ENCODE data around the gene EIF4G3.
"Not testable (repeated sequence)": the region's sequence is repeated elsewhere in the genome, so short reads cannot be mapped to it uniquely, and the experiment has no call there.

The EIF4G3 gene

GRCh38 chr1:21099034-21099868 lies 77.4 kb downstream of the EIF4G3 start:
- DNase-seq, result no peak

- DNase-seq, result no peak
Observed at GRCh38 chr1:21098186-21098915, 78.3 kb downstream of the EIF4G3 start.

GRCh38 chr1:21097729-21098128 lies 79.0 kb downstream of the EIF4G3 start:
- DNase-seq, result no peak

- DNase-seq, result no peak
Observed at GRCh38 chr1:21095976-21096375, 80.7 kb downstream of the EIF4G3 start.

- DNase-seq, result not testable (repeated sequence)
Observed at GRCh38 chr1:21094282-21094681, 82.4 kb downstream of the EIF4G3 start.

- not testable (repeated sequence) for DNase-seq
Observed at GRCh38 chr1:21093271-21093958, 83.3 kb downstream of the EIF4G3 start.

GRCh38 chr1:21092545-21092944 lies 84.2 kb downstream of the EIF4G3 start:
- not testable (repeated sequence) for DNase-seq

- not testable (repeated sequence) for DNase-seq
Observed at GRCh38 chr1:21091053-21091690, 85.5 kb downstream of the EIF4G3 start.

GRCh38 chr1:21090463-21090862 lies 86.2 kb downstream of the EIF4G3 start:
- DNase-seq, result no peak

- no peak for DNase-seq
Observed at GRCh38 chr1:21089731-21090130, 87.0 kb downstream of the EIF4G3 start.

- no peak for DNase-seq
Observed at GRCh38 chr1:21089299-21089698, 87.4 kb downstream of the EIF4G3 start.

- no peak for DNase-seq
Observed at GRCh38 chr1:21084111-21084810, 92.4 kb downstream of the EIF4G3 start.

- no peak for DNase-seq
Observed at GRCh38 chr1:21082073-21082472, 94.6 kb downstream of the EIF4G3 start.

GRCh38 chr1:21077085-21077484 lies 99.6 kb downstream of the EIF4G3 start:
- no peak for DNase-seq

- no peak for DNase-seq
Observed at GRCh38 chr1:21072721-21073120, 104.0 kb downstream of the EIF4G3 start.

- DNase-seq, result no peak
Observed at GRCh38 chr1:21069549-21069948, 107.1 kb downstream of the EIF4G3 start.

- no peak for DNase-seq
Observed at GRCh38 chr1:21068937-21069336, 107.8 kb downstream of the EIF4G3 start.

- no peak for DNase-seq
Observed at GRCh38 chr1:21067551-21068227, 109.0 kb downstream of the EIF4G3 start.

GRCh38 chr1:21066356-21067012 lies 110.2 kb downstream of the EIF4G3 start:
- no peak for DNase-seq

- DNase-seq, result no peak
Observed at GRCh38 chr1:21065851-21066250, 110.8 kb downstream of the EIF4G3 start.

- DNase-seq, result no peak
Observed at GRCh38 chr1:21064057-21064456, 112.6 kb downstream of the EIF4G3 start.

Data from cerebellar nuclear complex (tissue), 1 donor.